ENCODE results near the gene AK2. TPM values are rescaled to one million over a fixed set of nuclear protein-coding genes. Genes with fewer than 3 reads are reported as not detected.

AK2 gene
- total and polyA plus RNA-seq, 10 of the 15 experiments (the other 5 are each of a cell fraction or from before 2014, with no cell fraction given) = 52.3 to 500 (median 278) TPM

- H3K9me3 ChIP-seq (replicated peaks; ENCODE audit: control insufficient read depth, insufficient read depth, low read length) = no peaks in the 10 kb centered on the region
- H3K79me2 ChIP-seq (ENCODE audit: control insufficient read depth, insufficient read depth, low read length) = no peaks in the 10 kb centered on the region
- no peaks in the 10 kb centered on the region for H3K36me3 ChIP-seq (ENCODE audit: control insufficient read depth in 2 of 2, insufficient read depth in 2 of 2, low read length in 1 of 2)
- no peak overlapping the region for H3K9ac ChIP-seq (ENCODE audit: control insufficient read depth, insufficient read depth, low read length)
- RAD21 ChIA-PET (ENCODE audit: unreplicated experiment) = interaction anchor here (2.3 kb wide), 1 partner anchor 10 kb away, joined by 20 read pairs; no protein-coding TSS in a partner anchor
- POLR2A ChIA-PET = interaction anchor here (1.6 kb wide), 1 partner anchor 9 kb away, joined by 10 read pairs; no protein-coding TSS in a partner anchor
- peak overlapping the region; percentile 59 for H3K27ac ChIP-seq (ENCODE audit: control insufficient read depth, insufficient read depth)
- H3K27me3 ChIP-seq (replicated peaks in 1 of 2; ENCODE audit: control insufficient read depth in 2 of 2, insufficient read depth in 2 of 2, low read length in 1 of 2) = no peaks in the 10 kb centered on the region
- no peak overlapping the region for H3K4me3 ChIP-seq
- in situ Hi-C loops (cut with MboI) (no loop called here), intact Hi-C loops (cut with micrococcal nuclease; ENCODE audit: unreplicated experiment) (no loop called here)
- no peak for ATAC-seq
- no peak for FAIRE-seq
- CTCF ChIA-PET = no interaction called here
- H3K4me2 ChIP-seq (ENCODE audit: control insufficient read depth, insufficient read depth) = no peak overlapping the region
- H3K4me1 ChIP-seq (ENCODE audit: control insufficient read depth, insufficient read depth, low read length) = peaks cover 52% of the 10 kb centered on the region
- BruUV-seq (replicated peaks) = no TSS peak
- no peak for DNase-seq (ENCODE audit: low read depth, low spot score)
- no peak overlapping the region for H2AFZ ChIP-seq (ENCODE audit: control insufficient read depth, low read depth, low read length)
- SMC1A ChIA-PET (ENCODE audit: uncharacterized antibody, unreplicated experiment) = interaction anchor here (2.4 kb wide), 1 partner anchor 10 kb away, joined by 15 read pairs; no protein-coding TSS in a partner anchor
- no peaks in the 10 kb centered on the region for H4K20me1 ChIP-seq (ENCODE audit: control insufficient read depth, insufficient read depth)
- 81% methylated on average over 3 of the region's 3 CpGs for WGBS (ENCODE audit: insufficient coverage, insufficient replicate concordance, low lambda C conversion rate, missing lambda C conversion rate)
- TF ChIP-seq POLR2AphosphoS5 (IDR thresholded peaks at IDR 0.05; ENCODE audit: low read length) (no peak), RAD51 (IDR thresholded peaks at IDR 0.05) (no peak), HDAC6 (IDR thresholded peaks at IDR 0.05; ENCODE audit: unreplicated experiment) (no peak), GABPA (IDR thresholded peaks at IDR 0.05; ENCODE audit: low read depth) (no peak), KLF5 (IDR thresholded peaks at IDR 0.05; ENCODE audit: partially characterized antibody) (no peak), NFXL1 (IDR thresholded peaks at IDR 0.05; ENCODE audit: borderline replicate concordance) (no peak), CEBPZ (IDR thresholded peaks at IDR 0.05; ENCODE audit: low read depth, low read length) (no peak), E2F8 (IDR thresholded peaks at IDR 0.05; ENCODE audit: low read depth, partially characterized antibody) (no peak), IRF3 (IDR thresholded peaks at IDR 0.05) (no peak), NKRF (conservative IDR thresholded peaks at IDR 0.05) (no peak), SMAD1 (IDR thresholded peaks at IDR 0.05; ENCODE audit: low read depth, partially characterized antibody) (no peak)
These were observed 53.7 kb downstream of the AK2 start for GRCh38 chr1:32983020-32983419.
